ENCODE data around the gene ARFGAP3. TPM values are rescaled to one million over a fixed set of nuclear protein-coding genes. Genes with fewer than 3 reads are reported as not detected.

ARFGAP3 gene
- total RNA-seq, 1 experiment from 2014 or later = 30.0 TPM

- ChIA-PET POLR2A (ENCODE audit: low non-redundant PET) (no interaction called here), CTCF (no interaction called here)
- no peak overlapping the region for H3K27ac ChIP-seq (ENCODE audit: low read depth, low read length, poor library complexity, severe bottlenecking)
- no TSS peak for BruUV-seq (replicated peaks)
- no peaks in the 10 kb centered on the region for H3K9me3 ChIP-seq (ENCODE audit: low read depth, low read length, poor library complexity, severe bottlenecking)
- H3K4me3 ChIP-seq (ENCODE audit: low read depth, low read length, poor library complexity, severe bottlenecking) = no peak overlapping the region
- H3K27me3 ChIP-seq (replicated peaks; ENCODE audit: insufficient read depth, low read depth, low read length, poor library complexity) = no peaks in the 10 kb centered on the region
- TF ChIP-seq CTCF (conservative IDR thresholded peaks at IDR 0.05; ENCODE audit: low read depth, low read length) (no peak), EZH2 (IDR thresholded peaks at IDR 0.05; ENCODE audit: borderline replicate concordance, low read depth, low read length, poor library complexity, severe bottlenecking) (no peak)
- no peak for DNase-seq (ENCODE audit: low spot score)
- intact Hi-C loops (cut with micrococcal nuclease; ENCODE audit: unreplicated experiment) = no loop called here
- H3K4me1 ChIP-seq (ENCODE audit: insufficient read depth, low read length, poor library complexity, severe bottlenecking) = no peaks in the 10 kb centered on the region
- H3K36me3 ChIP-seq (ENCODE audit: insufficient read depth, low read length, poor library complexity, severe bottlenecking) = peaks cover 22% of the 10 kb centered on the region
Measured at GRCh38 chr22:42884616-42885375, 27.7 kb upstream of the ARFGAP3 start.

GRCh38 chr22:42883970-42884369 lies 26.9 kb upstream of the ARFGAP3 start:
- DNase-seq (ENCODE audit: low spot score) = no peak
- ChIA-PET POLR2A (ENCODE audit: low non-redundant PET) (no interaction called here), CTCF (no interaction called here)
- Histone ChIP-seq H3K4me3 (ENCODE audit: low read depth, low read length, poor library complexity, severe bottlenecking) (no peak overlapping the region), H3K27me3 (replicated peaks; ENCODE audit: insufficient read depth, low read depth, low read length, poor library complexity) (no peaks in the 10 kb centered on the region), H3K9me3 (ENCODE audit: low read depth, low read length, poor library complexity, severe bottlenecking) (no peaks in the 10 kb centered on the region), H3K4me1 (ENCODE audit: insufficient read depth, low read length, poor library complexity, severe bottlenecking) (no peaks in the 10 kb centered on the region), H3K27ac (ENCODE audit: low read depth, low read length, poor library complexity, severe bottlenecking) (no peak overlapping the region), H3K36me3 (ENCODE audit: insufficient read depth, low read length, poor library complexity, severe bottlenecking) (peaks cover 26% of the 10 kb centered on the region)
- TF ChIP-seq EZH2 (IDR thresholded peaks at IDR 0.05; ENCODE audit: borderline replicate concordance, low read depth, low read length, poor library complexity, severe bottlenecking) = no peak
- no peak for TF ChIP-seq CTCF (conservative IDR thresholded peaks at IDR 0.05; ENCODE audit: low read depth, low read length)
- intact Hi-C loops (cut with micrococcal nuclease; ENCODE audit: unreplicated experiment) = no loop called here
- BruUV-seq (replicated peaks) = no TSS peak

GRCh38 chr22:42883121-42883520 lies 26.0 kb upstream of the ARFGAP3 start:
- H3K9me3 ChIP-seq (ENCODE audit: low read depth, low read length, poor library complexity, severe bottlenecking) = no peaks in the 10 kb centered on the region
- TF ChIP-seq CTCF (conservative IDR thresholded peaks at IDR 0.05; ENCODE audit: low read depth, low read length) = no peak
- no peak for TF ChIP-seq EZH2 (IDR thresholded peaks at IDR 0.05; ENCODE audit: borderline replicate concordance, low read depth, low read length, poor library complexity, severe bottlenecking)
- no peak overlapping the region for H3K4me3 ChIP-seq (ENCODE audit: low read depth, low read length, poor library complexity, severe bottlenecking)
- H3K27ac ChIP-seq (ENCODE audit: low read depth, low read length, poor library complexity, severe bottlenecking) = no peak overlapping the region
- BruUV-seq (replicated peaks) = no TSS peak
- DNase-seq (ENCODE audit: low spot score) = no peak
- H3K4me1 ChIP-seq (ENCODE audit: insufficient read depth, low read length, poor library complexity, severe bottlenecking) = no peaks in the 10 kb centered on the region
- ChIA-PET CTCF (no interaction called here), POLR2A (ENCODE audit: low non-redundant PET) (no interaction called here)
- intact Hi-C loops (cut with micrococcal nuclease; ENCODE audit: unreplicated experiment) = no loop called here
- peaks cover 26% of the 10 kb centered on the region for H3K36me3 ChIP-seq (ENCODE audit: insufficient read depth, low read length, poor library complexity, severe bottlenecking)
- H3K27me3 ChIP-seq (replicated peaks; ENCODE audit: insufficient read depth, low read depth, low read length, poor library complexity) = no peaks in the 10 kb centered on the region
